Fibroblast of skin of right quadriceps (primary cell): Measurements from ENCODE around the gene PTPN11.
"Not testable (repeated sequence)": the region's sequence is repeated elsewhere in the genome, so short reads cannot be mapped to it uniquely, and the experiment has no call there.

Experiments used
- DNase-seq: peaks from one replicate; pipeline ENCODE4 v3.0.0-alpha.2; 2013

The PTPN11 gene

DNA sequence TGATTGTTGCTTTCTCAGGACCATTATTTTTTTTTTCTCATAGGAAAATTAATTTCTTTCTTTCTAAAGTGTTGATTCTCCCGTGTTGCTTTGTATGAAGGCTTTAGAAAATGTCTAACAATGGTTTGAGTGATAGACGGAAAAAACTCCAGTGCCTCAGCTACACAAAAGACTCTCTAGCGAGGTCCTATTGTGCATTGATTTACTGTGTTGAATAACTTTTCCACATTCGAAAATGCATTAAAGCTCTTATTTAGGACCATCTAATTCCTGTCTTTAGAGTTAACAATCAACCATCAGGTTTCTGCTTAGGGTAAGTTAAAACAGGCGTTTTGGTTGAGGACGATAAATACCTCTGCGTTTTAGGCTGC lies 99.6 kb downstream of the PTPN11 start:
- DNase-seq: no peak

DNA sequence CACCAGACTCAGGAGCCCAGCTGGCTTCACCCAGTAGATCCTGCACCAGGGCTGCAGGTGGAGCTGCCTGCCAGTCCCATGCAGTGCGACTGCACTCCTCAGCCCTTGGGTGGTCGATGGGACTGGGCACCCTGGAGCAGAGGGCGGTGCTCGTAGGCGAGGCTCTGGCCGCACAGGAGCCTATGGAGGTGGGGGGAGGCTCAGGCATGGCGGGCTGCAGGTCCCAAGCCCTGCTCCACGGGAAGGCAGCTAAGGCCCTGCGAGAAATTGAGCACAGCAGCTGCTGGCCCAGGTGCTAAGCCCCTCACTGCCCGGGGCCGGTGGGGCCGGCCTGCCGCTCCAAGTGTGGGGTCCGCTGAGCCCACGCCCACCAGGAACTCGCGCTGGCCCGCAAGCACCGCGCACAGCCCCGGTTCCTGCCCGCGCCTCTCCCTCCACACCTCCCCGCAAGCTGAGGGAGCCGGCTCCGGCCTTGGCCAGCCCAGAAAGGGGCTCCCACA lies 101.1 kb downstream of the PTPN11 start:
- not testable (repeated sequence) for DNase-seq

DNA sequence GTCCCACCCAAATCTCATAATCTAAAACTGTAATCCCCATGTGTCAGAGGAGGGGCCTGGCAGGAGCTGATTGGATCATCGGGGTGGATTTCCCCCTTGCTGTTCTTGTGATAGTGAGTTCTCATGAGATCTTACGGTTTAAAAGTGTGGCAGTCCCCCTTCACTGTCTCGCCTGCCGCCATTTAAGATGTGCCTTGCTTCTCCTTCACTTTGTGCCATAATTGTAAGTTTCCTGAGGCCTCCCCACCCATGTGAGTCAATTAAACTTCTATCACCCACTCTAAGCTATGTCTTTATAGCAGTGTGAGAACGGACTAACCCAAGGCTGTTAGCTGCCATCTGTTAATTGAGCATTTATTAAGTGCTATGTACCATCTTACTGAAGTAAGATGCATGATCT lies 105.1 kb downstream of the PTPN11 start:
- no peak for DNase-seq

DNA sequence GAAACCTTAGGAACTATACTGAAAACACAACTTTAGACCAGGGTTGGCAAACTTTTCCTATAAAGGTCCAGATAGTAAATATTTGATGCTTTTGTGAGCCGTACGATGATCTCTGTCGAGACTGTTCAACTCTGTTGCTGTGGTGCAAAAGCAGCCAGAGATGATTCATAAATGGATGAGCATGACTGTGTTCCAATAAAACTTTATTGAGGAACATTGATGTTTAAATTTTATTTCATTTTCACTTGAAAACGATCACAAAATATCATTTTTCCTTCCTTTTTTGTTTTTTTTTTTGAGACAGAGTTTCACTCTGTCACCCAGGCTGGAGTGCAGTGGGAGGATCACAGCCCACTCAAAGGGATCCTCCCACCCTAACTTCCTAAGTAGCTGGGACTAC lies 105.5 kb downstream of the PTPN11 start:
- DNase-seq: no peak

DNA sequence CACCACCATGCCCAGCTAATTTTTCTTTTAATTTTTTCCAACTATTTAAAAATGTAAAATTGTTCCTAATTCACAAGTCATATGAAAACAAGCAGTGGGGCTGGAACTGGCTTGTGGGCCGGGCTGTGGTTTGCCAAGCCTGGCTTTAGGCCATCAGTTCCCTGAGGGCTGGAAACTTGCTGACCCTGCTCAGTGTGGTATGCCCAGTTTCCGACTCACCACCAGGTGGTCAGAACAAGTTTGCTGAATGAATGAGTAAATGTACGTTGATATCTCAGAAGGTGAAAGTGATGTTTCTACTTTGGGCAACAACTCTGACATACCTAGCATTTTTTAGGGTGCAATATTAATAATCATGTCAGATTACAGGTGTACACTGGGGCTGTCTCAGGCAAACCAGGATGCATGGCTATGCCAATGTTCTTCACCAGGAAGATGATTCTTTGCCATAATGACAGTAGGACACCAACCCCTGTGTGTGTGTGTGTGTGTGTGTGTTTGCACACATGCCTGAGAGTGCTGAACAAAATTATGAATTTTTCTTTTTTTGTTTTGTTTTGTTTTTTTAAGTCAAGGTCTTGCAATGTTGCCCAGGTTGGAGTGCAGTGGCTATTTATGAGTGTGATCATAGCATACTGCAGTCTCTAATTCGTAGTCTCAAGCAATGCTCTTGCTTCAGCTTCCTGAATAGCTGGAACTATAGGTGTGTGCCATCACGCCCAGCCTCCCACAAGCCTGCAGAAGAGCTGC lies 106.1 kb downstream of the PTPN11 start:
- no peak for DNase-seq

DNA sequence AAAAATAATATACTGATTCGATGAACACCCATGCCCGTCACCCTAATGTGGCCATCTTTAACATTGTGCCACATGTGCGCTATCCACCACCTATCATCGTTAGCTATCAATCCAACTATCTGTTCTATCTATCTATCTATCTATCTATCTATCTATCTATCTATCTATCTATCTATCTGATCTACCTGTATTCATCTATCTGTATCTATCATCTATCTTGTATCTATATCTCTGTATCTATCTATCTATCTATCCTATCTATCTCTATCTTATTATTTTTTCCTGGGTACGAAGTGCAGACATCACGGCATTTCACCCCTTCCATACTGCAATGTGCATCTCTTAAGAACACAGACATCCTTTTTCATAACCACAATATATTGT lies 106.7 kb downstream of the PTPN11 start:
- no peak for DNase-seq

DNA sequence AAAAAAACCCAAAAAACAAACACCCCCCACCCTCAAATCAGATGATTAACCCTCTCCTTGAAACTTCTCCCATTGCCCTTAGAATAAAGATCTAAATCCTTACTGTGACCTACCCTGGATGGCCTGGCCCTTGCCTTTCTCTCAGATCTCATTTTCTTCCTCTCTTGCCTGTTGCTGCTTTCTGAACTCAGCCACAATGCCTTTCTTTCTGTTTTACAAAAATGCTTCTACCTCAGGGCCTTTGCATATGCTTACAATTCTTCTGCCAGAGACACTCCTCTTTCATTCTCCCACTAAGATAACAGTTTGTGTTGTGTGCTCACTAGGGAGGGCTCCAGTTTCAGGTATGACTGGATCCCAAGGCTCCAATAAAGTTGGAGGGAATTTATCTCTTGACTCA lies 108.3 kb downstream of the PTPN11 start:
- DNase-seq: no peak

DNA sequence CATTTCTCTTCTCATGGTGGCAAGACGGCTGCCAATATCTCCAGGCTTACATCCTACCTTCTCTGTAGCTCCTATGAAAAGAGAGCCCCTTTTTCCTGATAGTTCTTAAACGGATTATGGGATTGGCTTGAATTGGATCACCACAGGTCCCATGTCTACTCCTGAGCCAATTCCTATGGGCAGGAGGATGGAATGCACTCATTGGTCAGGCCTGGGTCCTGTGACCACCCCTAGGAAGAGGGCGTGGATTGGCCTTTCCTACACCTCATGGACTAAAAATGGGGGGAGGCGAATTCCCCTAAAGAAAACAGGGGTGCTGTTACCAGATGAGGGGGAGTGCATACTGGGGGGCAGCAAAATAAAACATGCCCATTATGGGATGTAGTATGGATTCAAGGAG lies 108.8 kb downstream of the PTPN11 start:
- DNase-seq: no peak

DNA sequence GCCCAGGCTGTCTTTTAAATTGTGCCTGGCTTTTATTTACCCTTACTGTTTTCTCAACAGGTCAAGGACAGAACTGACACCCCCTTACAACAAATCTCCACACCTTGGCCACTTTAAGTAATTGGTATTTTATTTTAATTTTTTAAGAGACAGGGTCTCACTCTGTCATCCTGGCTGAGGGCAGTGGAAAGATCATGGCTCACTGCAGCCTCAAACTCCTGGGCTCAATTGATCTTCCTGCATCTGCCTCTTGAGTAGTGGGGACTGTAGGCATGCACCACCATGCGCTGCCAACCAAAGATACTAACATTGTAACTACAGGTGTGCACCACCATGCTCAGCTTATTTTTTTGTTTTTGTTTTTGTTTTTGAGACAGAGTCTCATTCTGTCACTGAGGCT lies 109.8 kb downstream of the PTPN11 start:
- DNase-seq: no peak

DNA sequence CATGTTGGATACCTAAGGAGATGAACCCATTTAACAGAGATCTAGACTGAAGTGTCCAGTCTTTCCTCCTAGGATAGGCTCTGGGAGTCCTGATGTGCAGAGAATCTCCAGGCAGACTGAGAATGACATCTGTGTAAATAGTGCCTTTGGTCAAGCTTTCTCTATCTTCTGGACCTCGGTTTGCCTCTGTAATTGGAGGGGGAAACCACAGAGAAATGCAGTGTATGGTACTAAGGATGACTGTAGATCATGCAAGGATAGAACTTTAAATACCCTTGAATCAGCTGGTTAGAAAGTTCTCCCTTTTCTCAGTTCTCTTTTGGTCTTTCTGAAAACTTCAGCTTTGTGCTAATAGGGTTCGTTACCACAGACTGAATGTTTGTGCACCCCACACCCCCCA lies 112.2 kb downstream of the PTPN11 start:
- DNase-seq: no peak

DNA sequence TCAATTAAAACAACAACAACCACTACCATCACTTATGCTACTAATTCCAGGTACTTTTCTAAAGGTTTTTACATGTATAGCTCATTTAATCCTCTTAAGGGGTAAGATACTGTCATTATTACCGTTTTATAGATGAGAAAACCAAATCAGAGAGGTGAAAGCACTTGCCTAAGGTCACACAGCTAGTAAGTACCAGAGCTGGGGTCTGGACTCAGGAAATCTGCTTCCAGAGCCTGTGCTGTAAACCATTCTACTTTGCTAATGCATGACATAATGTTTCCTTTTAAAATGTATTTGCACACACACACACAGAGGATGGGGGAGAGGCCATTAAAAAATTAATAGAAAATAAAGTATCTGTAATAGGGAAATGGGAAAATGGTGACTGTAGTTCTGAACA lies 113.4 kb downstream of the PTPN11 start:
- no peak for DNase-seq

DNA sequence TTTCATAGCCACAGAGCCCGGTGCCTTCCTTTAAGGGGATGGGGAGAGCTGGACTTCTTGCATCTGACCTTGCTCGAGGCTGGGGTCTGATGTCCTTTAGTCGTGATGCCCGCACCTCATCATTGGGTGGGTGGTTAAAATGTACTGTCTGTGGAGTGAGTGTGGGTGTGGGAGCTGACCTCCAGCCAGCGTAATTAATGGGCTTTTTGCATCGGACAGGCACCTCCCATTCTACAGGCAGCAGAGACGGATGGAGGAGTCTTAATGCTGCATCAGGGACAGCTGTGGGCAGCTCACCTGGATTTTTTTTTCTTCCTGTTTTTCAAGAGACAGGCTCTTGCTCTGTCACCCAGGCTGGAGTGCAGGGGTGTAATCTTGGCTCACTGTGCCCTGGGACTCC lies 114.8 kb downstream of the PTPN11 start:
- no peak for DNase-seq

DNA sequence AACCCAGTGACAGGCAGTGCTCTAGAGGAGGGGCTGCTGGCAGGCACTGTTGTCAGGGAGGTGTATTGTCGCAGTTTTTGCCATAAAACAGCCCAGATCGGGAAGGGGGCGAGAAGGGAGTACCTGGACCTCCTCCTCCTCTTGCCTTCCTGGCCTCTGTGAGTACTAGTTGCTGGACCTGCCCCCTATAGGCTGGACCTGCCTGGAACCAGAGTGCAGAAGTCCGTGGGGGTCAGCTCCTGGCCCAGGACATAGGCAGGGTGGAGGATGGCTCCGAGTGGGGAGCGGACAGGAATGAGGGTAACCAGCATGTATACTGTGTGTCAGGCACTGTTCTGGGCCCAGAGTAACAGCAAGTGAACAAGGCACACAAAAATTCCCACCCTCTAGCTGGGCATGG lies 116.3 kb downstream of the PTPN11 start:
- no peak for DNase-seq

DNA sequence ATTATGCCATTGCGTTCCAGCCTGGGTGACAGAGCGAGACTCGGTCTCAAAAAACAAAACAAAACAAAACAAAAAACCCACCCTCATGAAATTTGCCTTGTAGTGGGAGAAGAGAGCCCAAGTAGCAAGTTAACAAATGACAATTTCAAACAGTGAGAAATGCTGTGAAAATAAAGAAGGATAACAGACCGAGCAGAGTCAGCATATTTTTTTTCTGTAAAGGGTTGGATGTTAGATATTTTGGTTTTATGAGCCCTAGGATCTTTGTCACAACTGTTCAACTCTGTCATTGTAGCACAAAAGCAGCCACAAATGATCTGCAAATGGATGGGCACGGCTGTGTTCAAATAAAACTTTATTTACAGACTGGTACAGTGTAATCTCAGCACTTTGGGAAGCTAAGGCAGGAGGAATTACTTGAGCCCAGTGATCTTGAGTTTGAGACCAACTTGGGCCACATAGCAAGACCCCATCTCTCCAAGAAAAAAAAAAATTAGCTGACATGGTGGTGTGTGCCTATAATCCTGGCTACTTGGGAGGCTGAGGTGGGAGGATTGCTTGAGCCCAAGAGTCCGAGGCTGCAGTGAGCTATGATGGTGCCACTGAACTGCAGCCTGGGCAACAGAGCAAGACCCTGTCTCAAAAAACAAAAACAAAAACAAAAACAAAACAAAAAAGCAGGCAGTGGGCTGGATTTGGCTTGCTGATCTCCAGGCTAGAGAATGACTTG lies 117.1 kb downstream of the PTPN11 start:
- DNase-seq: no peak

DNA sequence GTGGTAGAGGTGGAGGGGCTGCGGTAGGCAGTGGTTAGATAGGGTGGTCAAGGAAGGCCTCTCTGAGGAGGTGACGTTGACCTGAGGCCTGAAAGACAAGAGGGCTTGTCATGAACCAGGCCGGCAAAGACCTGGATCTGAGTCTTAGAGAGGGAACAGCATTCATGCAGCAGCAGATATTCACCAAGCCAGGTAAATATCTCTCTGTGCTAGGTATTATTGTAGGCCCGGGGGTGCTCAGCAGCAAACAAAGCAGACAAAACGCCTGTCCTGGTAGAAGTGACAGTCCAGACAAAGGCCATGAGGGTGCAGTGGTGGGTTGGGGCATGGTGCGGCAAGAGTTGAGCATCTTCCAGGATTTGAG lies 117.6 kb downstream of the PTPN11 start:
- no peak for DNase-seq

DNA sequence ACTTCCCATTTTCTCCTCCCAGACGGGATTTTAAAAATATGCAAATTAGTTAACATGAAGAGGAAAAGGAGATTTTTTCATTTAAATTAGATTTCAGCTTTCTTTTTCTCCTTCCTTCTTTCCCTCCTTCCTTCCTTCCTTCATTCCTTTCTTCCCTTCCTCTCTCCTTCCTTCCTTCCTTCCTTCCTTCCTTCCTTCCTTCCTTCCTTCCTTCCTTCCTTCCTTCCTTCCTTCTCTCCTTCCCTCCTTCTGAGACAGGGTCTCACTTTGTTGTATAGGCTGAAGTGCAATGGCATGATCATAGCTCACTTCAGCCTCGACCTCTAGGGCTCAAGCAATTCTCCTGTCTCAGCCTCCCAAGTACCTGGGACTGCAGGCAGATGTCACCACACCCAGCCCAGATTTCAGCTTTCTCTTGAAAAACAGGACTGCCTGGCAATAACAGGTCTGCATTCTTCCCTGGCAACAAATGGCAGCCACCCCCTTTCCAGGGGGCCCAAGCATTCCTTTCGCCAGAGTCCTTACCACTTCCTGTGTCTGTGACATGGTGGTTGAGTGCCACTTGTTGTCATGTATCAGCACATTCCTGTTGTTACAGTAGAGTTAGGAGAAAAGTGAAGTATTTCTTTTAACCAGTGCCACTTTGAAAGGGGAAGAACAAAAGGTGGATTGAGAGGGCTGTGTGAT lies 119.1 kb downstream of the PTPN11 start:
- peak; percentile 58 for DNase-seq

DNA sequence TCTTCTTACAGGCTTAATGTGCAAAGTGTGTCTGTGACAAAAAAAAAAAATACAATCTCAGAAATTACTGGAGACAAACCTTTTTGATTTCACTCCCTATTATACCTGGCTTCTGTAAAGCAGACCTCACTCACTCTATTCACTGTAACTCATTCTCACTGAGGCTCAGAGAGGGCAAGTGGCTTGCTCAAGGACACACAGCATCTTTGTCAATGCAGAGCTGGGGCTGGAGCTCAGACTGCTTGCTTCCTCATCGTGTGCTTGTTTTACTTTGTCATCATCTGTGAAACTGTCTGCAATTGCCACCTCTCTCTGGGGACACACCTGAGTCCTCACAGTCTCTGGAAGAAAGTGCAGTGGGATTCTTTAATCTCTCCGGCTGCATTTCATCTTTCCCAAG lies 120.0 kb downstream of the PTPN11 start:
- no peak for DNase-seq

DNA sequence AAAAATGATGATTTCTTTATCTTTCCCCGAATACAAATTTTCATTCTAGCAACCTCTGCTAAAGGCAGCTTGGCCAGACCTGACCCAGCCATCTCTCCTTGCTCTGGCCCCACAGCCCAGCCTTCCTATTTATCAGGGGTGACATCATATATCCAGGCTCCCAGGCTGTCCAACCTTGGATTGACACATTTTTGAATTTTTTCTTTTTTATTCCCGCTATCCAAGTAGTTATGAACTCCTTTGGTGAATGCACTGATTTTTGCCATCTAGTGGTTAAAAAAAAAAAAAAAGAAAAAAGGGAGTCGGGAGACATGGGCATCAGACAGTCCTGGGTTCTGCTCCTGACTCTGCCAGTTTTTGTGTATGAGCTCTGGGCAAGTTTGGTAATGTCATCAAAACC lies 120.5 kb downstream of the PTPN11 start:
- no peak for DNase-seq

DNA sequence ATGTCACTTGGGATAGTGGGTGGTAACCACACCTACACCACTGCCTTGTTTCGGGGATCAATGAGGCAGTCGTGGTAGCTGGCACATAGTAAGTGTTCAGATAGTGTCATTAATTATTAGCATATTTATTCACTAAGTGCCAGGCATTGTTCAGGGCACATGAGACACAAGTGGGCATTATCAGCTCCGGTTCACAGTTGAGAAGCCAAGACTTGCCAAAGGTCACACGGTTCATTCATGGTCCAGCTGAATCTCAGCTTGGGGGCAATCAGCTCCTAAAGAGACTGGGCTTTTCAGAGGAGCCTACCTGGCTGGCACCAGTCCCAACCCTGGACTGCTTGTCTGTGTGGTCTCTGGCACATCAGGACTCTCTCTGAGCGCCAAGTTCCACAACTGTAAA lies 121.3 kb downstream of the PTPN11 start:
- DNase-seq: no peak

DNA sequence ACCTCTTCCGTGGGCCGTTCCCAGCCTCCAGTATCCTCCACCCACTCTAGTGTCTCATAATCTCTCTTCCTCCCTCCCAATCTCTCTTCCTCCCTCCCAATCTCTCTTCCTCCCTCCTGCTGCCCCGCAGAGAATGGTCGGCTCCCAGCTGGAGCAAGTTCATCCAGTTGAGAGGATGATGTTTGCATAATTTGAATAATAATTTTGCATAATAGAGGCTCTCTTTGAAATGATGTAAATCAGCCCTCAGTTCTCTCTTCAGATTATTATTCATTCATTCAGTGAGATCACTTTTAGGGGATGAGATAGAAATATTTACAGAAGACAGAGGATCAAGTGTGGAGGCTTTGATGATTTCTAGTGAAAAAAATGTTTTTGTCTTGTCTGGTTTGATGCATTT lies 125.0 kb downstream of the PTPN11 start:
- DNase-seq: no peak

DNA sequence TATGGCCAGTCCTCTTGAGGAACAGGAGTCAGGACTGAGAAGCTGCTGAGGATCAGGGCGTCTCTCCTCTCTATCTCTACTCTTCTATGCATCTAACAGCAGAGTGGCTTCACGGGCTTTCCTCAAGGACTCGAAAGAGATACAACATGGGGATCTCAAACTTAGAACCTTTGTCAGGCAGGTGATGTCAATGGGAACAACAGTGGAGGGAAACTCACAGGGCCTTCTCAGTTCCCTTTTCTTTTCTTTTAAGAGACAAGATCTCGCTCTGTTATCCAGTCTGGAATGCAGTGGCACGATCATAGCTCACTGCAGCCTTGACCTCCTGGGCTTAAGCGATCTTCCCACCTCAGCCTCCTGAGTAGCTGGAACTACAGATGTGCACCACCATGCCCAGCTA lies 127.6 kb downstream of the PTPN11 start:
- no peak for DNase-seq

DNA sequence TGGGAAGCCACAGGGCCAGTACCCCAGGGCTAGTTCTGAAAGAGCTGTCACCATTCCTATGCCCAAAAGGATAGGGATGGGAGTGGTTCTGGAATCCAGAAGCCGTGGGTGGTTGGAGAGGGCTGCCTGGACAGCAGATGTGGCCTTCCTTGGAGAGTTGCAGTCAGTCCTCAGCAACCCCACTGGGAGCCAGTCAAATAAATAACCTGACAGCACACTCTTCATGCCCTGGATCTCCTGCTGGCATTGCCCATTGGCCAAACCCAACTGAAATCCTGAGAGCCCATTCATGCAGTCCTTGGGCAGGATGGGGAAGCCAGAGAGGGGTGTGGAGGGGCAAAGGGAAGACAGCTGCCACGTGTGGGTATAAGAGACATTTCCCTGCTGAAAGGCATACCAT lies 128.2 kb downstream of the PTPN11 start:
- no peak for DNase-seq

DNA sequence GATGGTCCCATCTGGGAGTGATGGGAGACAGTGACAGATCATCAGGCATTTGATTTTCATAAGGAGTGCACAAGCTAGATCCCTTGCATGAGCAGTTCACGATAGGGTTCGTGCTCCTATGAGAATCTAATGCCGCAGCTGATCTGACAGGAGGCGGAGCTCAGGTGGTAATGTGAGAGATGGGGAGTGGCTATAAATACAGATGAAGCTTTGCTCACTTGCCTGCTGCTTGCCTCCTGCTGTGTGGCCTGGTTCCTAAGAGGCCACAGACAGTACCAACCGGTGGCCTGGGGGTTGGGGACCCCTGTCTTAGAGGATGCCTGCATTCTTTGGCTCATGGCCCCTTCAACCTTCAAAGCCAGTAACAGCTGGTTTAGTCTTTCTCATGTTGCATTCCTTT lies 130.3 kb downstream of the PTPN11 start:
- no peak for DNase-seq

DNA sequence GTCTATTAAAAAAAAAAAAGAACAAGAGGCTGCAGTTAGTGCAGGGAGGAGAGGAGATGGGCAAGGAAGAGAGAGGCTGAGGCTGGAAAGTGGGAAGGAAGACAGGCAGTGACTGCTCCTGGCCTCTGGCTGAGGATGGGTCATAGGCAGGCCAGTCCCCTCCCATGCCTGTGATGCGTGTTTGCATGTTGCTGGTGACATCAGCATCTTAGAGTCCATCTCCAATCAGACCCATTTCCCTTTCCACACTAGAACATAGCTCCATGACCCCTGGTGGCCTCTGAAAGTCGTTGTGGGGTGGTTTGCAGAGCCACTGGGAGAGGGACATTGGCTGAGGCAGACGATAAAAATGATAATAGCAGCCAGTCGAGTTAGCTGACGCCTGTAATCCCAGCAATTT lies 132.9 kb downstream of the PTPN11 start:
- no peak for DNase-seq
